ENCODE measurements around the gene TMEM82.

Gene TMEM82

DNA sequence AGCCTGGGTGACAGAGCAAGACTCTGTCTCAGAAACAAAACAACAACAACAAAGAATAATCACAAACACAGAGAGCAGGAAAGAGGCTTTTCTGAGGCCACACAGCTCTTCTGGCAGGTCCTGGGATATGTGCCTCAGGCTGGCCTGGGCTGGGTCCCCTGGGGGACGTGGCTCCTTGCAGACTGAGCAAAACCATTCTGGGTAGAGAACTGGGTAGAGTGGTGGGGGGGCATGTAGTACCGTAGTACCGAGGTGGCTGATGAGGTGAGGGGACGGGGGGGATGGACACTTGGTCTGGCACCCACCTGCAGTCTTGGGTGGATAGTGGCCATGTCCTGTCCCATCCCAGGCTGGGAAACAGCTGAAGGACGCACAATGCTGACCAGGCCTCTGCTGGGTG is 6.0 kb downstream of the TMEM82 start:
- no peak overlapping the region for H3K4me3 ChIP-seq (replicated peaks in 1 of 2; ENCODE audit: low read depth in 2 of 2, low read length in 2 of 2)
- no peak for DNase-seq (ENCODE audit: low read depth in 2 of 2)
- TF ChIP-seq, protein P1, sequence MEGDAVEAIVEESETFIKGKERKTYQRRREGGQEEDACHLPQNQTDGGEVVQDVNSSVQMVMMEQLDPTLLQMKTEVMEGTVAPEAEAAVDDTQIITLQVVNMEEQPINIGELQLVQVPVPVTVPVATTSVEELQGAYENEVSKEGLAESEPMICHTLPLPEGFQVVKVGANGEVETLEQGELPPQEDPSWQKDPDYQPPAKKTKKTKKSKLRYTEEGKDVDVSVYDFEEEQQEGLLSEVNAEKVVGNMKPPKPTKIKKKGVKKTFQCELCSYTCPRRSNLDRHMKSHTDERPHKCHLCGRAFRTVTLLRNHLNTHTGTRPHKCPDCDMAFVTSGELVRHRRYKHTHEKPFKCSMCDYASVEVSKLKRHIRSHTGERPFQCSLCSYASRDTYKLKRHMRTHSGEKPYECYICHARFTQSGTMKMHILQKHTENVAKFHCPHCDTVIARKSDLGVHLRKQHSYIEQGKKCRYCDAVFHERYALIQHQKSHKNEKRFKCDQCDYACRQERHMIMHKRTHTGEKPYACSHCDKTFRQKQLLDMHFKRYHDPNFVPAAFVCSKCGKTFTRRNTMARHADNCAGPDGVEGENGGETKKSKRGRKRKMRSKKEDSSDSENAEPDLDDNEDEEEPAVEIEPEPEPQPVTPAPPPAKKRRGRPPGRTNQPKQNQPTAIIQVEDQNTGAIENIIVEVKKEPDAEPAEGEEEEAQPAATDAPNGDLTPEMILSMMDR (IDR thresholded peaks at IDR 0.05; ENCODE audit: low read depth, low read length): no peak

DNA sequence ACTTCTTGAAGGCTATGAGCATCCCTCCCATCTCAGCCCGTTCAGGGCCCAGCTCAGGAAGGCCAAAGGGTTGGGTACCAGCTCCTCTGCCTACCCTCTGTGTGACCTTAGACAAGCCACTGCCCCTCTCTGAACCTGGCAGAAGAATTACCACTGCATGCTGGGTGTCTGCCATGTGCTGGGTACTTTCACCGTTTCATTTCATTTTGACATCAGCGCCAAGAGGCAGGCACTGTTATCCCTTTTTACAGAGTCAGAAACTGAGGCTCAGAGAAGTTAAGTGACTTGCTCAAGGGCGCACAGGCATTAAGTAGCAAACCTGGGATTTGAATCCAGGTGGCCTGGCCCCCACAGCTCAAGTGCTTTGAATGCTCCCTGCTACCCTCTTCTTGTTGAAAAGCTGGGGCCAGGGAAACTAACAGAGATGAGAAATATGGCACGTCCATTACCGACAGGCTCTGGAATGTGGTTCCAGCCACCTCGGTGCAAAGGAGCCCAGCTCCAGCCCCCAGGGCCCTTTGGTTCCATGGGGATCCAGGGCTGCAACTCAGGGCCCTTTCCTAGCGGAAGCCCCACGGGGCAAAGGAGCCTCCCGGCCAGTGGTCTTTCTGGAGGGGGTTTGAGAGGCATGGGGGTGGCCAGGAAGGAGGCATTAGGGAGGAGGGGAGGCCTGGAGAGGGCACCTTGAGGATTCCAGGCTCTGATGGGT is 6.5 kb downstream of the TMEM82 start:
- DNase-seq (ENCODE audit: low read depth in 2 of 2): no peak
- no peak overlapping the region for H3K4me3 ChIP-seq (replicated peaks in 1 of 2; ENCODE audit: low read depth in 2 of 2, low read length in 2 of 2)
- TF ChIP-seq, protein P1 (IDR thresholded peaks at IDR 0.05; ENCODE audit: low read depth, low read length): no peak

DNA sequence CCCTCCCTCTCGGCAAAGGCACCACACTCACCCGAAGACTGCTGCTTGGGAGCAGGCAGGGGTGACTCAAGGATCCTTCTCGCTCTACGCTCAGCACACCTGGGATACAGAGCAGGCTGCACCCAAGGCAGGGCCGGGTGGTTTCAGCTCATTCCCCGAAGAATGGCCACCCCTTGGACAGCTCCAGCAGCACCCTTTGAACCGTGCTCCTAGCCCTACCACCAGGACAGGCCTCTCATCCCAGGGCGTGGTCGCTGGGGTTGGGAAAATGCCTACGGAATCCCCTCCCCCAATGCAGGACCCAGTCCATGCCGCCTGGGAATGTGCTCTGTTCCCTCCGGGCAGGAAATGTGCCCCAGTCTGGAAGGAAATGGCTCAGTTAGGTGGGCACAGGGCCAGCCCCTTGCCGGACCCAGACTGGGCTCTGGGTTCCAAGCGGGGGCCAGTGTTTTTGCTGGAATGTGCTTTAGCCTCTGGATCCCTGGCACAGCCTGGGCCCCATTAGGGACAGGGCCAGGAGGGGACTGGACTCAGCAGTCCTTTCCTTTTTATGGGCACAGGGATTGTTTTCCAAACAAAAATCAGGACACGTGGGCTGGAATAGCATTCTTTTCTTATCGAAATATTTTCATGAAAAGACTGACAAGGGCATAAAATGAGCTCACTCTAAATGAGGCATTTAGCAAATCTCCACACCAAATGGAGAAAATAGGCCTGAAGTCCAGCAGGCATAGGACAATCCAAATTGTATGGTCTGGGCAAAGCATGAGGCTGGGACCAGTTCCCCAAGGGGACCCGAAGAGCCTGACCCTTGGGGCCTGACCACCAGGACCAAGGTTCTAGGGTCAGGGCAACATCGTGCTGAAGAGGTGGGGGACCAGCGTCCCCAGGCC is 7.3 kb downstream of the TMEM82 start:
- peak; percentile 32 to 77 for DNase-seq (ENCODE audit: low read depth in 2 of 2)
- no peak overlapping the region for H3K4me3 ChIP-seq (replicated peaks in 1 of 2; ENCODE audit: low read depth in 2 of 2, low read length in 2 of 2)
- TF ChIP-seq, protein P1 (IDR thresholded peaks at IDR 0.05; ENCODE audit: low read depth, low read length): no peak

DNA sequence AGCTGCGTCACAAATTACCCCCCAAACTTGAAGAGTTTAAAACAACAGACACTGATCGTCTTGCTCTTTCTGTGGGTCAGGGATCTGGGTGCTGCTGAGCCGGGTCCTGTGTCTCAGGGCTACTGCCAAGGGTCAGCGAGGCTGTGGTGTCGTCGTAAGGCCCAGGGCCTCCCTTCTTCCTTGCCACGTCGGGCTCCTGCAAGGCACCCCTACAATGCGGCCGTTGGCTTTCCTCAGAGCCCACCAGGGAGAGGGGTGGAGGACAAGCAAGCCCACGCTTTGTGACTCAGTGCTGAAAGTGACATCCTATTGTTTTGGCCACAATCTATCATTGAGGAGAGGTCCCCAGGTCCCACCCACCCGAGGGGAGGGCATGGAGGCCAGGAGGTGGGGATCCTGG is 8.6 kb downstream of the TMEM82 start:
- no peak for DNase-seq (ENCODE audit: low read depth in 2 of 2)
- no peak overlapping the region for H3K4me3 ChIP-seq (replicated peaks in 1 of 2; ENCODE audit: low read depth in 2 of 2, low read length in 2 of 2)
- TF ChIP-seq, protein P1 (IDR thresholded peaks at IDR 0.05; ENCODE audit: low read depth, low read length): no peak

DNA sequence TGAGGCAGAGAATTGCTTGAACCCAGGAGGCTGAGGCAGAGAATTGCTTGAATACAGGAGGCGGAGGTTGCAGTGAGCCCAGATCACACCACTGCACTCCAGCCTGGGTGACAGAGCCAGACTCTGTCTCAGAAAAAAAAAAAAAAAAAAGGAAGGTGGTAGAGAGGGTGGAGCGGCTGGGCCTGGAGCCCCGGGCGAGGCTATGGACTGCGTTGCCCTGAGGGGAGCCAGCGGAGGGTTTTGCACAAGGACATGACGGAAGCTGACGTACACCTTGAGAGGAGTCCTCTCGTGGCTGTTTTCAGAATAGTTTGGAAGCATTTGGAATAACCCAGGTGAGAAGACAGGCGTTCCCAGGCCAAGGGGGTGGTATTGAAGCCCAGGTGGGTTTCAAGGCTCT is 9.4 kb downstream of the TMEM82 start:
- H3K4me3 ChIP-seq (replicated peaks in 1 of 2; ENCODE audit: low read depth in 2 of 2, low read length in 2 of 2): no peak overlapping the region
- no peak for DNase-seq (ENCODE audit: low read depth in 2 of 2)
- TF ChIP-seq, protein P1 (IDR thresholded peaks at IDR 0.05; ENCODE audit: low read depth, low read length): no peak

DNA sequence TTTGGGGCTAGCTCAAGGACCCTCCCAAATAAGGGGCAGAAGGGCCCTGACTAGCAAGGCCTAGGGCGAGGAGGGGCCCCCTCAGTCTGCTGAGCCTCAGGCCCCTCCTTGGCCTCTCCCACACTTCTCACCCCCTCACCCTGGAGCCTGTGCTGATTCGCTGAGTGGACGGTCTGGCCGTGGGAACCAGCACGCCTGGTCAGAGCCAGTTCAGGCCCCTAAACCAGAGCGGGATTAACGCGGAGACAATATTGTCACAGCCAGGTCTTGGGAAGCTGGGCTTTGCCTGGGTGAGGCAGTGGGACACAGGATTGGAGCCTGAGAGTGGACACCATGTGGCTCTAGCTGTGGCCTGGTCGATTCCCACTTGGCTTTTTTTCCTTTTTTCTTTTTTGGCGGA is 11.5 kb downstream of the TMEM82 start:
- TF ChIP-seq, protein P1 (IDR thresholded peaks at IDR 0.05; ENCODE audit: low read depth, low read length): no peak

More for the DNA sequence above, 11.5 kb downstream of the TMEM82 start:
- no peak overlapping the region for H3K4me3 ChIP-seq (replicated peaks in 1 of 2; ENCODE audit: low read depth in 2 of 2, low read length in 2 of 2)
- no peak for DNase-seq (ENCODE audit: low read depth in 2 of 2)

Measured in cardiac fibroblast (primary cell).